ENCODE measurements around the gene ASIC4.

- no peak for TF ChIP-seq EZH2 (IDR thresholded peaks at IDR 0.05; ENCODE audit: low read length)
- TF ChIP-seq CTCF (optimal IDR thresholded peaks at IDR 0.05 in 1 of 3, IDR thresholded peaks at IDR 0.05 in 1 of 3, conservative IDR thresholded peaks at IDR 0.05 in 1 of 3; ENCODE audit: extremely low read depth in 1 of 3, insufficient read depth in 2 of 3, low read length in 3 of 3) = no peak
Observed at GRCh38 chr2:219471476-219472371, 42.6 kb upstream of the ASIC4 start.
